ENCODE results near the gene ACTC1.
"Not testable (repeated sequence)": the region's sequence is repeated elsewhere in the genome, so short reads cannot be mapped to it uniquely, and the experiment has no call there.

DNA sequence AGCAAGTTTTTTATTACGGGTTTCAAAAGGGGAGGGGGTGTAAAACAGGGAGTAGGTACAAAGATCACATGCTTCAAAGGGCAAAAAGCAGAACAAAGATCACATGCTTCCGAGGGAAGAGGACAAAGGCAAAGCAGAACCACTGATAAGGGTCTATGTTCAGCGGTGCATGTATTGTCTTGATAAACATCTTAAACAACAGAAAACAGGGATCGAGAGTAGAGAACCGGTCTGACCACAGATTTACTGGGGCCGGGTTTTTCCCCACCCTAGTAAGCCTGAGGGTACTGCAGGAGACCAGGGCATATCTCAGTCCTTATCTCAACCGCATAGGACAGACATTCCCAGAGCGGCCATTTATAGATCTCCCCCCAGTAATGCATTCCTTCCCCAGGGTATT, 11.9 kb upstream of the ACTC1 start:
- TF ChIP-seq, protein P1, sequence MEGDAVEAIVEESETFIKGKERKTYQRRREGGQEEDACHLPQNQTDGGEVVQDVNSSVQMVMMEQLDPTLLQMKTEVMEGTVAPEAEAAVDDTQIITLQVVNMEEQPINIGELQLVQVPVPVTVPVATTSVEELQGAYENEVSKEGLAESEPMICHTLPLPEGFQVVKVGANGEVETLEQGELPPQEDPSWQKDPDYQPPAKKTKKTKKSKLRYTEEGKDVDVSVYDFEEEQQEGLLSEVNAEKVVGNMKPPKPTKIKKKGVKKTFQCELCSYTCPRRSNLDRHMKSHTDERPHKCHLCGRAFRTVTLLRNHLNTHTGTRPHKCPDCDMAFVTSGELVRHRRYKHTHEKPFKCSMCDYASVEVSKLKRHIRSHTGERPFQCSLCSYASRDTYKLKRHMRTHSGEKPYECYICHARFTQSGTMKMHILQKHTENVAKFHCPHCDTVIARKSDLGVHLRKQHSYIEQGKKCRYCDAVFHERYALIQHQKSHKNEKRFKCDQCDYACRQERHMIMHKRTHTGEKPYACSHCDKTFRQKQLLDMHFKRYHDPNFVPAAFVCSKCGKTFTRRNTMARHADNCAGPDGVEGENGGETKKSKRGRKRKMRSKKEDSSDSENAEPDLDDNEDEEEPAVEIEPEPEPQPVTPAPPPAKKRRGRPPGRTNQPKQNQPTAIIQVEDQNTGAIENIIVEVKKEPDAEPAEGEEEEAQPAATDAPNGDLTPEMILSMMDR (conservative IDR thresholded peaks at IDR 0.05) = not testable (repeated sequence)
- TF ChIP-seq EZH2 (IDR thresholded peaks at IDR 0.05; ENCODE audit: low read depth) = not testable (repeated sequence)

All from PC-9 (cell line).